Prostate gland (tissue), 2 donors: ENCODE data around the gene PTGIR.

Source experiments
- CTCF ChIP-seq, 4 experiments: fragments of 200-600 bp in 2 of 4; fragments of 450-650 bp in 2 of 4; sonication (generic) in 2 of 4; IDR thresholded peaks; 1 replicate in 3 of 4; 2 replicates in 1 of 4; pipeline ENCODE4 v1.5.1; 2016 to 2019; ENCODE audit warnings: antibody characterized with exemption in 4 of 4, mild to moderate bottlenecking in 2 of 4, moderate library complexity in 2 of 4
- POLR2A ChIP-seq: fragments of 450-650 bp; IDR thresholded peaks from one replicate; pipeline ENCODE4 v1.6.1; 2016; ENCODE audit warnings: antibody characterized with exemption, mild to moderate bottlenecking
- POLR2AphosphoS5 ChIP-seq: sonication (generic); formaldehyde crosslinking; IDR thresholded peaks from one replicate; pipeline ENCODE4 v1.6.1; 2017; ENCODE audit warnings: antibody characterized with exemption

GRCh38 chr19:46615966-46616365 lies 8.9 kb downstream of the PTGIR start:
- TF ChIP-seq POLR2A (no peak), CTCF (IDR thresholded peaks at IDR 0.05) (no peak), POLR2AphosphoS5 (no peak)
